ENCODE measurements around the gene CACHD1.

Gene CACHD1

GRCh38 chr1:64525116-64525686, 55.3 kb downstream of the CACHD1 start:
- DNase-seq, result no peak

- DNase-seq, result no peak
These were observed 56.4 kb downstream of the CACHD1 start for GRCh38 chr1:64526312-64526711.

- no peak for DNase-seq
These were observed 57.2 kb downstream of the CACHD1 start for GRCh38 chr1:64527165-64527564.

- DNase-seq, result no peak
These were observed 57.9 kb downstream of the CACHD1 start for GRCh38 chr1:64527786-64528185.

GRCh38 chr1:64530969-64531692, 61.2 kb downstream of the CACHD1 start:
- no peak for DNase-seq

- no peak for DNase-seq
These were observed 62.7 kb downstream of the CACHD1 start for GRCh38 chr1:64532646-64533045.

- no peak for DNase-seq
These were observed 66.3 kb downstream of the CACHD1 start for GRCh38 chr1:64535938-64536835.

GRCh38 chr1:64536836-64537490, 67.0 kb downstream of the CACHD1 start:
- no peak for DNase-seq

GRCh38 chr1:64537942-64538341, 68.0 kb downstream of the CACHD1 start:
- DNase-seq, result no peak

GRCh38 chr1:64538389-64538788, 68.5 kb downstream of the CACHD1 start:
- DNase-seq, result no peak

- no peak for DNase-seq
These were observed 69.4 kb downstream of the CACHD1 start for GRCh38 chr1:64539289-64539688.

GRCh38 chr1:64539781-64540218, 69.9 kb downstream of the CACHD1 start:
- no peak for DNase-seq

GRCh38 chr1:64540265-64540791, 70.4 kb downstream of the CACHD1 start:
- DNase-seq, result no peak

- DNase-seq, result no peak
These were observed 72.2 kb downstream of the CACHD1 start for GRCh38 chr1:64542118-64542517.

- DNase-seq, result no peak
These were observed 73.9 kb downstream of the CACHD1 start for GRCh38 chr1:64543831-64544230.

GRCh38 chr1:64545118-64545843, 75.4 kb downstream of the CACHD1 start:
- no peak for DNase-seq

GRCh38 chr1:64546013-64546412, 76.1 kb downstream of the CACHD1 start:
- no peak for DNase-seq

- no peak for DNase-seq
These were observed 79.7 kb downstream of the CACHD1 start for GRCh38 chr1:64549464-64550239.

GRCh38 chr1:64550510-64550909, 80.6 kb downstream of the CACHD1 start:
- DNase-seq, result no peak

GRCh38 chr1:64550946-64551605, 81.1 kb downstream of the CACHD1 start:
- no peak for DNase-seq

GRCh38 chr1:64553285-64553684, 83.4 kb downstream of the CACHD1 start:
- DNase-seq, result no peak
